ENCODE measurements around the gene SBNO1.
"Not testable (repeated sequence)": the region's sequence is repeated elsewhere in the genome, so short reads cannot be mapped to it uniquely, and the experiment has no call there.

Gene SBNO1

DNA sequence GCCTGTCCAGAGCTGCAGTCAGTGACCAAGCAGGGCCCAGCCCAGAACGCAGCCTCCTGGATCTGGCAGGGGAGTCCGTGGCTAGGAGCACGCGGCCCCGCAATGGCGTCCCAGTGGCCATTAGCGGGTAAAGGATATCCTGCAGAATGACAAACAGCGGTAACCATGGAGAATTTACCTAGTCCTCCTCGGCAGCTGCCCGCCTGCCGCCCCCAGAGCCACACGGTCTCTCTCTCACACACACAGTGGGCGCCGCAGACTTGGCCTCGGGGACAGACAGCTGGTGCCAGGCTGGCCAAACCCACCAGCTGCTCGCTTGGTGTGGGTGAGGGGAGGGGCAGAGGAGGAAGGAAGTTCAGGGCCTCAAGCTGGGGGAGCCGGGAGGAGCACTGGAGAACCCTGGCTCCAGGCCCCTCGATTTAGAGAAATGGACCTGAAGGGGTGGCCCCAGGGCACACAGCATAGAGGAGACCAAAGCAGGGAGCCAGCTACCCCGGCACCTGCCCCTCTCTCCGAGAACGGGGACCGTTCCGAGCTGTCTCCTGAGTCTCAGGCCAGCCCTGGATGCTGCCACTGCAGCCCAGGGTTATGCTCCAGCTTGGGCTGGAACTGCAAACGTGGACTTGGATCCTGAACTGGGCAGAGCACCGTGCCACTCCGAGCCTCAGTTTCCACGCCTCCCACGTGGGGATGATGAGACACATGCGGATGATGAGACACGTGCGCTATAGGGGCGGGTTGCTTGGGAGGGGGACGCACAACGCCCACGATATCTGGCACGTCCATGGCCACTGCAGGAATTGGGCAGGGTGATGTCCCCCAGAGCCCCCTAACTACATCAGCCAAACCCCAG, 96.4 kb downstream of the SBNO1 start:
- peak; percentile 39 for DNase-seq

DNA sequence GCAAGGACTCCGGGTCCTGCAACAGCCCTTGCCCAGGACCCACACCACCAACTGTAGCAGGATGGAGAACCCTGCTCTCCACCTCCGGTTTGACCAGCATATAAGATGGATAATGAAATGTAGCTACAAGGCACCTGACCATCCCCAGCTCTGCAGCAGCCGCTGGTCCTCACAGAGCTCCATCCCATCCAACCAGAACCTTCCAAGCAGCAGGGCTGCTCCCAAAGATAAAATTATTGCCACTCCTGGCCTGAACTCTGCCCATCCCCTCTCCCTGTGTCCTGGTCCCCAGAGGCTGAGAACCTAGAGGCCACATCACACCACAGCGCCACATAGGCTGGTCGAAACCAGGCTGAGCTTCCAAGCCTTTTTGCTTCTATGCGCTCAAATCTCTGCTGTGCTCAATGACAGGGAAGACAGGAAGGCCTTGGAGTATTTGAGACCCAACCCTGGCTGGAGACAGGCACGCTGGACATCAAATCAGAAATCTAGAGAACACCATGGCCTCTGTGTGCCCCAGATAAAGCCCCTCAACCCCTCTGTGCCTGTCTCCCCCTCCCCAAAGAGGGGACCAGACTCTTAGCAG, 97.2 kb downstream of the SBNO1 start:
- no peak for DNase-seq

DNA sequence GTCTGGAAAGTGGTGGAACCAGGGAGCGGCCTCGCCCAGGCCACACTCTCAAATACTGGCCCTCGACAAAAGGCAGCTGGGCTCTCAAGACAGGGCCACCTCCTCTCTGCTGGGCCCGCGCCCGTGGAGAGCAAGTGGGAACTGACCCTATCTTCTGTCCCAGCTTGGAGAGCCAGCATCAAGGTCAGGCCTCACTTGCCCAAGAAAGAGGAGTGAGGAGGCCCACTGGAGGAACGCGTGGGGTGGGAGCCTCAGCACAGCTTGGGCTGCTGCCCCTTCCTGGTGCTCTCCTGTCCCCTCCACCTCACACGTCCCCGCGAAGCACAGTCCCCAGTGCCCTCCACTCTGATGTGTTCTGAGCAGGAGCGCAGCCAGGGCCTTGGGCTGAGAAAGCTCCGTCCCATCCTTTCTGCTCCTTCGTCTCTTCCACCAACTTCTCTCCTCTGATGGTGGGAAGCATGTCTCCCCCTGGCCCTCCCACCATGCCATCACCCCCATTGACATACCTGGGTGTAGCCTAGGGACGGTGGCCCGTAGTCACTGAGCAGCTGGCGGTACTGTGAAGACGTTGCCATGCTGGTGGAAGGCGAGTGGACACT, 97.9 kb downstream of the SBNO1 start:
- no peak for DNase-seq

DNA sequence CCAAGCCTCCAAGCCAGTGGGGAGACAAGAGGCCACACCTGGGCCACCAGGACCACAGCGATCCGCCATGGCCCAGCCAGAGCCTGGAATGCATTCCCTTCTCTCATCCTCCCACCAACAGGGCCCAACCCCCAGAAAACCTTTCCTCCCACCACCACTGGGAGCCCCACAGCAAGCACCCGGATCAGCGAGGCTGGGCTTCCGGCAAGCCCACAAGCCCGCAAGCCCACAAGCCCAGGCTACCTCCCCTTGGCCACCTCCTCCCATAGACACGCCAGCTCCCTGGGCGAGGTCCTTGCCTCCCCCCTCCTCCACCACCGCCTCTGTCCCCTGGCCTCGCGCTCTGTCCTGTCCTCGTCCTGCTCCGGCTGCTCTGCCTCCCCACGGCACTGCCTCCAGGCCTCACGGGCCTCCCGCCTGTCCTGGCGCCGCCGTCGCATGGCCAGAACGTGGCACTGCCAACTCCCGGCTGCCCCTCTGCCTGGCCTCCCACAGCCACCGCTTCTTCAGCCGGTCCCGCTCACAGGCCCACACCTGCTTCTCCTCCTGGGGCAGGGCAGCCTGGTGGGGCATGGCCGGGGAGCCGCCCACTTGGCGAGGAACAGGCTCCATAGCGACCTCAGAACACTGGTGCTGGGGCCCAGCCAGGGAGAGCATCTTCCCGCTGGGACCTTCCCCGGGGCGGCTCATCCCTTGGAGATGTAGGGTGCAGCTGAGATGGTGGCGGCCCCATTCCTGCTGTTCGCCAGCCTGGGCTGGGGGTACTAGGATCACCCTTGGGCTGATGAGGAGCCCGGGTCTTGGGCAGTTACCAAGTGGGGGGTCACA, 98.6 kb downstream of the SBNO1 start:
- DNase-seq, result no peak

DNA sequence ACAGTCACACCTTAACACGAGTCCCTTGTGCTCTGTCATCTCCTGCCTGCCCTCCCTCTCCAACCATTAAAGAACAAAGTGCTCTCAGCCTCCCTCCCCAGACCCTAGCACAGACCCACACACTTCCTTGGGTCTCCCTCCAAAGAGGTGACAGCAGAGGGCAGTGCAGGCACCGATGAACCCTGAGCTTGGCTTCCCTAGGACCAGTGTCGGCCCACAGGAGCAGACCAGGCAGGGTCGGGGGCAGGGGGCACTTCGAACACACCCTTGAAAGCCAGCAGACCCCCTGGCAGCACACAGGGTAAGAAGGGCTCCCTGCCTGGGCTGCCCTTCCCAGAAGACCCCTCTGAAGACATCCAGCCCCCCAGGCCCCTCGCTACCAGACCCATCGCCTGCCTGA, 100.0 kb downstream of the SBNO1 start:
- DNase-seq, result no peak

DNA sequence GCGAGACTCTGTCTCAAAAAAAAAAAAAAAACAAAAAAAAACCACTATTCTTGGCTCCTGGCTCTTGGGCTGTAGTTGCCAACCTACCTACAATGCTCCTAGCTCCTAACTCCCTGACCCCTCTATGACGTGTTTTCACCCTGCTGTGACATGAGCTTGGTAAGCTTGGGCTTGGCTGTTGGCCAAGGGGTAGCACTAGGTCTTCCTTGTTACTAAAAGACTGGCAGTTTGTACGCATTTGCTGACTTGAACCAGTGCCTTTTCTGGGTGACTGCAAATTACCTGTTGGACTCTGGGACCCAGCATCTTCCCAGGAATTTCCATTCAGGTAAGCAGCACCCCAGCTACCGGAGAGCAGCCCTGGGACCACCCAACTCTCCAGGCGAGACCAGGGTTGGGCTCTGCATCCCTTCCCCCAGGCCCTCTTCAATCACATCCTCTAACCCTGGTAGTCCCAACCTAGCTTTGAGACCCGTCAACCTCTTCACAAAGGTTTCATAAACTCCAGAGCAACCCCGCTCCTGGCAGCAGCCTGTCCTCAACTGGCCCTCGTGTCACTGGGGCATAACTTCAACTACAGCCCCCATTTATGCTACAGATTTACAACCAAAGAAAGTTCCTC, 101.3 kb downstream of the SBNO1 start:
- no peak for DNase-seq

DNA sequence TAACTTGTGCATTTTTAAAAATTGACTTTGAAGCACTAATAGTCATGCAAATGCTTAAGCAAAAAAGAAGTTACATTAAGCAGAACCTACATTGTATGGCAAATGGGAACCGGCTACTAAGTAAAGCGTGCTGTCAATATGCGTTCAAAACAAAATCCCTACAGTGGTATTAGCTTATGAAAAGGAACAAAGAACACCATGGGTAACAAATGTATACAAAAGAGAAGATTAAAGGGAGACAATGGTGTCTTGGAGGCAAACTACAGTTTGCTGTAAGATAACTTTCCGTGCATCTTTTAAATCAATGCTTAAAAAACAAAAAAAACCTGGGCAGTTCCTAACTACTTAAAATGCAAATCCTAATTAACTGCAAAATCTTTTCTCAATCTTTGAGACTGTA, 103.5 kb downstream of the SBNO1 start:
- DNase-seq, result no peak

DNA sequence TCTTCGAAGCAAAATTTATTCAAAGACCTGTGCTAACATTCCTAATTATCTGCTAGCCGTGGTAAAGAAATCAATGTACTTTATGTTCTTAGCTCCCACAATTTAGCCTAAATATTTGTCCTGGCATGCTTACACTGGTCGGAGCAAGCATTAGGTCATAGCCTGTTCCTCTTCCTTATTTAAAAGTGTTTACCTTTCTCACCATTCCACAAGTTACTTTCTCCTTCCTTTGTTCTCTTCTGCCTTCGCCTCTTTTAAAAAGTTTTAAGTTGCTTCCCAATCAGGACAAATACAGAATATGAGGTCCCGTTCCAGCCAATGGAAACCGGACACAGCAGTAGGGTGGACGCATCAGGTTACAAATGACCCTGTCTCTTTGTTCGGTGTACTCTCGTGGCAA, 104.6 kb downstream of the SBNO1 start:
- no peak for DNase-seq

DNA sequence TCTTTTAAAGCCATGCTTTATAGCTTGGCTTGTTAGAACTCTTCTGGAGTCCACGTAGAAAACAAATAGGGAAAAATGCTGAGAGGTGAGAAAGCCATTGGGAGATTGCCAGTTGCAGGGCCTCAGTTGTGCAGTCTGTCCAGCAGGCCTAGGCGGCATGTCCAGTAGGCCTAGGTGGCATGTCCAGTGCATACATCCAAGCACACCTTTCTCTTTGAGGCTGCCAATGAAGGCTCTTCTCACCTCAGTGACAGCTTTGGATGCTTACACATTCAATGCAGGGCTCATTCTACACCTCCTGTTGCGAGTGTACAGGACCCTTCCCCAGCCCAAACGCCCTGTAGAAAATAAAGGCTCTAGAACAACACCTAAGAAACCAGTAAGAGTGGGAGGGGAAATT, 106.1 kb downstream of the SBNO1 start:
- no peak for DNase-seq

DNA sequence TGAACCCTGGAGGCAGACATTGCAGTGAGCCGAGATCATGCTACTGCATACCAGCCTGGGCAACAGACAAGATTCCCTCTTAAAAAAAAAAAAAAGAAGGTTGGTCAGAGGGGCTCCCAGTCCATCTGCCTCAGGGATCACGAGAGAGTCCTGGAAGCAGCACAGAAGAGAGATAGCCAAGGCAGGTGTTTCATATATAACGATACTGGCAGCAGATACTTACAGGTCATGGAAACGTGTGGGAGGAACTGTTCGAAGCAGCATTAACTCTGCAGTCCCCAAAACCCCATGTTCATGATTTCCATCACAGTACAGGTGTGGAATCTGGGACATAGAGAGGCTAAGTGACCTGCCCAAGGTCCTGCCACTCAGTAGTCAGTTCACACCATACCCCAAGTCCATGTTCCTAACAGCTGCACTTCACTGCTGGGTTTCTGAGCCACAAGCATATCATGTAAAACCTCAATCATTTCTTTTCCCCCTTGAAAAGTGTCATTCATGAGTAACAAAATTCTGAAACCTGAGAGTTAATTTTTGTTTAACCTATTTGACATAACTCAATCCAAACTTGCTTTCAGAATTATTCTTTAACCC, 109.7 kb downstream of the SBNO1 start:
- DNase-seq, result no peak

DNA sequence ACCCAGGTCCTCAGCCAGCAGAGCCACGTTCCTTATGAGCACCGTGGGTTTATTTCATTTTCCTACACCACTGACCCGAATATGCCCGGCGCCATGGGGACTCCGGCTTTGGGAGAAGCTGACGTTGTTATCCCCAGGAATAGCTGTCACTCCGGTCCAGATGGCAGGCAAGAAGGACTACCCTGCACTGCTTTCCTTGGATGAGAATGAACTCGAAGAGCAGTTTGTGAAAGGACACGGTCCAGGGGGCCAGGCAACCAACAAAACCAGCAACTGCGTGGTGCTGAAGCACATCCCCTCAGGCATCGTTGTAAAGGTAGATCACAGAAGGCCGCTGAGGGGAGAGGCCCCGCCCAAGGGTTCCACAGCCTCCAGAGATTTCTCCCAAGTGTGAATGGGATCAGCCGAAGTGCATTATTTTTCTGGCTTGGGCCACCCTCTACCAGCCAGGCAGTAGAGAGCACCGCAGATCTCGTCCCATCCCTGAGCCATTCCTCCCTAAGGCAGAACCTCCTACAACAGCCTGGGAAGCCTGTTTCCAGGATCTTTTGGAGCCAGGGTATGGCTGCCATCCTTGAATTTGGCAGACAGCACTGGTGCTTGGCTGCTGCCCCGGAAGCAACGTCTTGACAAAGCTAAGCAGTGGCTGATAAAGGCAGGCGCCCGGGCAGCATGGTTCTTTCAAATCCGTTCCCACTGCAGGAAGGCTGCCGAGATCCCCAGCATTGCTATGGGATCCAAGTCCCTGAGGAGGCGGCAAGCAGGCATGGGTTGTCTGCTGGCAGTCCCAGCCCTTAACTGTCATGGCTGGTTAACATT, 110.8 kb downstream of the SBNO1 start:
- no peak for DNase-seq

DNA sequence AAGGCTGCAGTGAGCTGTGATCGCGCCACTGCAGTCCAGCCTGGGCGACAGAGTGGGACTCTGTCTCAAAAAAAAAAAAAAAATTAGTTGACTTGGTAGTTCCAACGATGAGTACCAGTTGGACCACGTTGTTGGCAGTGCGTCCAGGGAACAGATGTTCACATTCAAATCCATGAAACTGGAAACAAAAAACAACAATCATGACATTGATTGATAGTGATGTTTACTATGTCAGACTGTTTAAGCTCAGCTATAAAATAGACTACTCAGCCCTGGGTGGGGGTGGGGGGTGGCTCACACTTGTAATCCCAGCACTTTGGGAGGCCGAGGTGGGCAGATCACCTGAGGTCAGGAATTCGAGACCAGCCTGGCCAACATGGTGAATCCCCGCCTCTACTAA, 112.3 kb downstream of the SBNO1 start:
- not testable (repeated sequence) for DNase-seq

DNA sequence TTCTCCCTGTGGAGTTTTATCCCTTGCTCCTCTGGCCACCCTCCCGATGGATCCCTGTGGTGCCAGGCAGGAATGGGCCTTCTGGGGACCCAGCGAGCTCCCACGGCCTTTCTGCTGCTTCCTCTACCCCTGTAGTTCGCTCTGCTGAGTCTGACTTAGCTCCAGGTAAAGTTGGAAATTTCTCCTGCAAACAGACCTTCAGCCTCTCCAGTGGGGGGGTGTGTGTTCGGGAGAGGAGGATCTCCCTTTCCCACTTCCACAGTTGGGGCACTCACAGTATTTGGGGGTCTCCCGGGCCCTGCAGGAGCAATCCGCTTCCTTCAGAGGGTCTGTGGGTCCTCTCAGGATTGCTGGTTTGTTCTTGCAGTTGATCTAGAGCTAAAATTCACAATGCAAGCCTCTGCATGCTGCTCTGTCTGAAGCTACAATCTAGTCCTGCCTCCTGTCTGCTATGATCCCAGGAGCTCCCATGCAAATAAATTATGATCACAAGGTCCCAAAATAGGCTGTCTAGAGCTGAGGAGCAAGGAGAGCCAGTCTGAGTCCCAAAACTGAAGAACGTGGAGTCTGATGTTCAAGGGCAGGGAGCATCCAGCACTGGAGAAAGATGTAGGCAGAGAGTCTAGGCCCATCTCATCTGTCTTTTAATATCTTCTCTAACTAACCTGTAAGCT, 113.1 kb downstream of the SBNO1 start:
- DNase-seq, result no peak

DNA sequence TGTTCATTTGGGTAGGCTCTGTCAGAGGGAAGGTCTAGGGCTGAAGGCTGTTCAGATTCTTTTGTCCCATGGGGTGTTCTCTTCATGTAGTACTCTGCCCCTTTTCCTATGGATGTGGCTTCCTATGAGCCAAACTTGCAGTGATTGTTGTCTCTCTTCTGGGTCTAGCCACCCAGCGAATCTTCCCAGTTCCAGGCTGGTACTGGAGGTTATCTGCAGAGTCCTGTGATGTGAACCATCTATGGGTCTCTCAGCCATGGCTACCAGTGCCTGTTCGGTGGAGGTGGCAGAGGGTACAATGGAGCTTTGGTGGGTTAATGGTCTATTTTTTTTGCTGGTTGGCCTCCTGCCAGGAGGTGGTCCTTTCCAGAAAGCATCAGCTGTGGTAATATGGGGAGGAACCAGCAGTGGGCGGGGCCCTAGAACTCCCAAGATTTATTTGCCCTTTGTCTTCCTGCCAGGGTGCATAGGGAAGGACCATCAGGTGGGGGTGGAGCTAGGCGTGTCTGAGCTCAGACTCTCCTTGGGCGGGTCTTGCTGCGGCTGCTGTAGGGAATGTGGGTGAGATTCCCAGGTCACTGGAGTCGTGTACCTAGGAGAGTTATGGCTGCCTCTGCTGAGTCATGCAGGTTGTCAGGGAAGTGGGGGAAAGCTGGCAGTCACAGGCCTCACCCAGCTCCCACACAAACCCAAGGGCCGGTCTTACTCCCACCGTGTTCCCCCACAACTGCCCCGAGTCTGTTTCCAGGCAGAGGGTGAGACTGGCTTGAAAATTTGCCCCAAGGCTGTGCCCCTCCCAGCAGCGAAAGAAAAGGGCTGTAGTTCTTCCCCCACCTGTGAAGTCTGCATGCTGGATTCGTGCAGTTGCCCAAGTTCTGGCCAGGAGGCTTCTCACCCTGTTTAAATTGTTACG, 113.9 kb downstream of the SBNO1 start:
- no peak for DNase-seq

DNA sequence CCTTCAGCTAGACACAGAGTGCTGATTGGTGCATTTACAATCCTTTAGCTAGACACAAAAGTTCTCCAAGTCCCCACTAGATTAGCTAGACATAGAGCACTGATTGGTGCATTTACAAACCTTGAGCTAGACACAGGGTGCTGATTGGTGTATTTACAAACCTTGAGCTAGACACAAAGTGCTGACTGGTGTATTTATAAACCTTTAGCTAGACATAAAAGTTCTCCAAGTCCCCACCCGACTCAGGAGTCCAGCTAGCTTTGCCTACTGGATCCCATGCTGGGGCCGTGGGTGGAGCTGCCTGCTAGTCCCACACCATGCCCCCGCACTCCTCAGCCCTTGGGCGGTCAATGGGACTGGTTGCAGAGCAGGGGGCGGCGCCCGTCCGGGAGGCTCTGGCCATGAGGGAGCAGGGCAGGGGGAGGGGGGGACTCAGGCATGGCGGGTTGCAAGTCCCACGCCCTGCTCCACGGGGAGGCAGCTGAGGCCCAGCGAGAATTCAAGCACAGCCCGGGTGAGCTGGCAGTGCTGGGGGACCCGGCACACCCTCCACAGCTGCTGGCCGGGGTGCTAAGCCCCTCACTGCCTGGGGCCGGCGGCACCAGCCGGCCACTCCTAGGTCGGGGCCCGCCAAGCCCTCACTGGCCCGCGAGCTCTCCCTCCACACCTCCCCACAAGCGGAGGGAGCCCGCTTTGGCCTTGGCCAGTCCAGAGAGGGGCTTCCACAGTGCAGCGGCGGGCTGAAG, 115.5 kb downstream of the SBNO1 start:
- DNase-seq, result not testable (repeated sequence)

DNA sequence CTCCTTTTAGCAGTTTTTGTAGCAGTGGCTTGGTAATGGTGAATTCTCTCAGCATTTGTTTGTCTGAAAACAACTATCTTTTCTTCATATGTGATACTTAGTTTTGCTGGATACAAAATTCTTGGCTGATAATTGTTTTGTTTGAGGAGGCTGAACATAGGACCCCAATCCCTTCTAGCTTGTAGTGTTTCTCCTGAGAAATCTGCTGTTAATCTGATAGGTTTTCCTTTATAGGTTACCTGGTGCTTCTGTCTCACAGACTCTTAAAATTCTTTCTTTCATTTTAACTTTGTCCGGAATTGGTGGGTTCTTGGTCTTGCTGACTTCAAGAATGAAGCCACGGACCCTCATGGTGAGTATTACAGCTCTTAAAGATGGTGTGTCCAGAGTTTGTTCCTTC, 116.5 kb downstream of the SBNO1 start:
- not testable (repeated sequence) for DNase-seq

DNA sequence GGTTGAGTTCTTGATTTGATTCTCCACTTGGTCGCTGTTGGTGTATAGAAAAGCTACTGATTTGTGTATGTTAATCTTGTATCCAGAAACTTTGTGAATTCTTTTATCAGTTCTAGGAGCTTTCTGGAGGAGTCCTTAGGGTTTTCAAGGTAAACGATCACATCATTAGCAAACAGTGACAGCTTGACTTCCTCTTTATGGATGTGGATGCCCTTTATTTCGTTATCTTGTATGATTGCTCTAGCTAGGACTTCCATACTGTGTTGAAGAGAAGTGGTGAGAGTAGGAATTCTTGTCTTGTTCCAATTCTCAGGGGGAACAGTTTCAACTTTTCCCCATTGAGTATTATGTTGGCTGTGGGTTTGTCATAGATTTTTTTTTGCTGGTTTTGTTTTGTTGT, 119.0 kb downstream of the SBNO1 start:
- no peak for DNase-seq

DNA sequence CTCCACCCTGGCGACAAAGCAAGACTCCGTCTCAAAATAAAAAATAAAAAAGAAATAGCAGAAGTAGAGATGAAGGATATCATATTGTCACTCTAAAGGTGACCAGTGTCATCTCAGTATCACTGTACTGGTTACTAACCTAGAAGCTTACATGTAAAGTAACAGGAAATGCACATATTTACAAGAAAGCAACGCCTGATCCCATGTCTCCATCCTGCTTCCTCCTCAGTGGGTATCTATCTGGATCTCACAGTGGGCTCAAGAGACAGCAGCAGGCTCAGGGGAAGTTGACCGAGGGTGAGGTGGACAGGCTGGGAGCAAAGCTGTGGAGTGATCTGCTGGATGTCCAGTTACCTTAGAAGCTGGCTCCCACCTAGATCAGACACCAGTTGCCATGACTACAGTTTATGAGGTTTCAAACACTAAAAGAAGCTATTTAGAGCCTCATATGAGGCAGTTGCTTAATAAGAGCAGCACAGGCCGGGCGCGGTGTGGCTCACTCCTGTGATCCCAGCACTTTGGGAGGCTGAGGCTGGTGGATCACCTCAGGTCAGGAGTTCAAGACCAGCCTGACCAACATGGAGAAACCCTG, 120.9 kb downstream of the SBNO1 start:
- no peak for DNase-seq

Measured in MV-4-11 (cell line).